H9 (cell line): ENCODE measurements around the gene KRT25. TPM values are rescaled to one million over a fixed set of nuclear protein-coding genes. Genes with fewer than 3 reads are reported as not detected.

Experiments
- DNase-seq: peaks from one replicate; pipeline ENCODE4 v3.0.0-alpha.2; 2017
- H2AFZ ChIP-seq: one replicate; pipeline ENCODE4 v1.6.1; 2013; ENCODE audit warnings: mild to moderate bottlenecking, low read length, control low read depth, moderate library complexity
- H2AK5ac ChIP-seq: 2 replicates; pipeline ENCODE4 v1.6.1; 2013; ENCODE audit warnings: low read length, control low read depth, mixed read lengths; ENCODE audit not compliant: insufficient read length
- H2BK120ac ChIP-seq: one replicate; pipeline ENCODE4 v1.6.1; 2013; ENCODE audit warnings: low read depth, mild to moderate bottlenecking, low read length, control low read depth, inconsistent platforms; ENCODE audit not compliant: poor library complexity, severe bottlenecking
- H2BK12ac ChIP-seq: 2 replicates; pipeline ENCODE4 v1.6.1; 2013; ENCODE audit warnings: low read length, control low read depth, mixed read lengths, low read depth; ENCODE audit not compliant: insufficient read length
- H2BK15ac ChIP-seq: 2 replicates; pipeline ENCODE4 v1.6.1; 2013; ENCODE audit warnings: low read depth, low read length, control low read depth
- H2BK20ac ChIP-seq: one replicate; pipeline ENCODE4 v1.6.1; 2013; ENCODE audit warnings: low read depth, mild to moderate bottlenecking, low read length, control low read depth, inconsistent platforms; ENCODE audit not compliant: poor library complexity, severe bottlenecking
- H2BK5ac ChIP-seq: 2 replicates; pipeline ENCODE4 v1.6.1; 2013; ENCODE audit warnings: low read length, control low read depth, mixed read lengths; ENCODE audit not compliant: insufficient read length
- H3K14ac ChIP-seq: 2 replicates; pipeline ENCODE4 v1.6.1; 2013; ENCODE audit warnings: low read length, control low read depth; ENCODE audit not compliant: insufficient read depth
- H3K18ac ChIP-seq: 2 replicates; pipeline ENCODE4 v1.6.1; 2013; ENCODE audit warnings: low read depth, mild to moderate bottlenecking, mixed read lengths, low read length, control low read depth; ENCODE audit not compliant: insufficient read length
- H3K23ac ChIP-seq: 2 replicates; pipeline ENCODE4 v1.6.1; 2013; ENCODE audit warnings: low read length, control low read depth, mixed read lengths, low read depth; ENCODE audit not compliant: insufficient read length
- H3K23me2 ChIP-seq: 2 replicates; pipeline ENCODE4 v1.6.1; 2013; ENCODE audit warnings: low read depth, mild to moderate bottlenecking, mixed read lengths, low read length, control low read depth; ENCODE audit not compliant: insufficient read length, poor library complexity, severe bottlenecking
- H3K27ac ChIP-seq: 2 replicates; pipeline ENCODE4 v1.5.1; 2013; ENCODE audit warnings: low read length, control low read depth, mixed read lengths, low read depth; ENCODE audit not compliant: insufficient read length
- H3K27me3 ChIP-seq: 2 replicates; pipeline ENCODE4 v1.6.1; 2013; ENCODE audit warnings: low read length, control low read depth, inconsistent platforms; ENCODE audit not compliant: insufficient read depth
- H3K4ac ChIP-seq: 2 replicates; pipeline ENCODE4 v1.6.1; 2013; ENCODE audit warnings: low read depth, mild to moderate bottlenecking, control low read depth, inconsistent platforms, low read length, moderate library complexity
- H3K4me1 ChIP-seq: 2 replicates; pipeline ENCODE4 v1.6.1; 2013; ENCODE audit warnings: low read length, control low read depth, inconsistent platforms; ENCODE audit not compliant: insufficient read depth
- H3K4me2 ChIP-seq: 2 replicates; pipeline ENCODE4 v1.6.1; 2013; ENCODE audit warnings: low read length, control low read depth, mixed read lengths; ENCODE audit not compliant: insufficient read length, insufficient read depth
- H3K56ac ChIP-seq: 2 replicates; pipeline ENCODE4 v1.6.1; 2013; ENCODE audit warnings: low read depth, mild to moderate bottlenecking, mixed read lengths, low read length, control low read depth; ENCODE audit not compliant: insufficient read length
- H3K79me1 ChIP-seq: 2 replicates; pipeline ENCODE4 v1.6.1; 2013; ENCODE audit warnings: low read depth, mild to moderate bottlenecking, moderate library complexity, low read length, control low read depth, inconsistent platforms; ENCODE audit not compliant: insufficient read depth, poor library complexity, severe bottlenecking
- H3K79me2 ChIP-seq: 2 replicates; pipeline ENCODE4 v1.6.1; 2013; ENCODE audit warnings: low read length, control low read depth, inconsistent platforms; ENCODE audit not compliant: insufficient read depth
- H3K9ac ChIP-seq: 2 replicates; pipeline ENCODE4 v1.6.1; 2013; ENCODE audit warnings: low read length, control low read depth, mixed read lengths; ENCODE audit not compliant: insufficient read length; ENCODE audit errors: extremely low read depth
- H3K9me3 ChIP-seq: one replicate; pipeline ENCODE4 v1.6.1; 2013; ENCODE audit warnings: low read depth, low read length, inconsistent platforms; ENCODE audit not compliant: control insufficient read depth
- H3T11ph ChIP-seq: one replicate; pipeline ENCODE4 v1.6.1; 2013; ENCODE audit warnings: mild to moderate bottlenecking, low read length, control low read depth, inconsistent platforms
- H4K20me1 ChIP-seq: one replicate; pipeline ENCODE4 v1.6.1; 2013; ENCODE audit not compliant: control insufficient read depth, insufficient read length, insufficient read depth
- H4K5ac ChIP-seq: 2 replicates; pipeline ENCODE4 v1.6.1; 2013; ENCODE audit warnings: low read depth, mild to moderate bottlenecking, mixed read lengths, low read length, control low read depth; ENCODE audit not compliant: insufficient read length
- H4K8ac ChIP-seq: replicated peaks from 2 replicates; pipeline ENCODE4 v1.6.1; 2013; ENCODE audit warnings: low read length, control low read depth, mixed read lengths, low read depth; ENCODE audit not compliant: insufficient read length
- H4K91ac ChIP-seq: 2 replicates; pipeline ENCODE4 v1.6.1; 2013; ENCODE audit warnings: low read depth, mild to moderate bottlenecking, moderate library complexity, mixed read lengths, low read length, control low read depth; ENCODE audit not compliant: insufficient read length
- H3K27ac Mint-ChIP-seq, 3 experiments: 2 replicates in 2 of 3; 3 replicates in 1 of 3; pipeline ENCODE4 v1.8.0; 2020 to 2021; ENCODE audit warnings: mixed read lengths in 3 of 3, mild to moderate bottlenecking in 1 of 3, moderate library complexity in 1 of 3
- H3K27me3 Mint-ChIP-seq: 2 replicates; pipeline ENCODE4 v1.8.0; 2021; ENCODE audit warnings: low read depth, mild to moderate bottlenecking, moderate library complexity, mixed read lengths
- H3K36me3 Mint-ChIP-seq, 3 experiments: 2 replicates in 2 of 3; 3 replicates in 1 of 3; pipeline ENCODE4 v1.8.0; 2020 to 2021; ENCODE audit warnings: low read depth in 3 of 3, mixed read lengths in 3 of 3; ENCODE audit not compliant: insufficient read depth in 1 of 3
- H3K4me1 Mint-ChIP-seq, 2 experiments: 2 replicates each; pipeline ENCODE4 v1.8.0; 2020; ENCODE audit warnings: mixed read lengths in 2 of 2
- H3K4me3 Mint-ChIP-seq, 2 experiments: 2 replicates in 1 of 2; 3 replicates in 1 of 2; pipeline ENCODE4 v1.8.0; 2020 to 2021; ENCODE audit warnings: mild to moderate bottlenecking in 2 of 2, mixed read lengths in 2 of 2, moderate library complexity in 1 of 2
- H3K9me3 Mint-ChIP-seq, 2 experiments: 2 replicates in 1 of 2; 3 replicates in 1 of 2; pipeline ENCODE4 v1.8.0; 2020; ENCODE audit warnings: mild to moderate bottlenecking in 2 of 2, mixed read lengths in 2 of 2, moderate library complexity in 1 of 2
- WGBS: extraction: QIAGEN DNeasy Blood & Tissue Kit; methylation state at CpG from one replicate; pipeline ENCODE4 v1.1.7; 2013; ENCODE audit warnings: missing lambda C conversion rate, low lambda C conversion rate, mixed read lengths; ENCODE audit not compliant: insufficient read length; ENCODE audit errors: extremely low coverage; 5-methylcytosine and 5-hydroxymethylcytosine counted together
- total RNA-seq: library from RNA; stranded (reverse); gene quantifications from 2 replicates; pipeline ENCODE4 v1.2.1, GENCODE V29; 2021
- TF ChIP-seq, protein P1 (sequence below): fragments of 200-600 bp; sonication (generic); conservative IDR thresholded peaks from 3 replicates; pipeline ENCODE4 v1.8.0; 2021; ENCODE audit warnings: antibody characterized with exemption, mild to moderate bottlenecking

Gene KRT25
- total RNA-seq, 1 experiment from 2014 or later, result not detected

DNA sequence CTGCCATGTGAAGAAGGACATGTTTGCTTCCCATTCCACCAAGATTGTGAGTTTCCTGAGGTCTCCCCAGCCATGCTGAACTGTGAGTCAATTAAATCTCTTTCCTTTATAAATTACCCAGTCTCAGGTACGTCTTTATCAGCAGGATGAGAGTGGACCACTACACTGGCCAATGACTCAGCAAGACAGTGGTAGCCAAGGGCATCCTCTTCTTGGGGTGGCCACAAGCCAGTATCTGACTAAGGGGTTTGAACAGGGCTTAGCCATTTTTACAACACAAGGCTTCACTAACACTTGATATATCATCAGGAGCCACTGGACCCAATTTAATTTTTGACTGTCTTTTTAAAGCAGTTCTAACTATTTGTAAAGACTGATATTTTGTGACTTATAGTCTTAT is 30.5 kb downstream of the KRT25 start:
- Histone ChIP-seq H3K4me1 (no peaks in the 10 kb centered on the region), H4K8ac (no peak overlapping the region), H3T11ph (no peak overlapping the region), H3K14ac (no peak overlapping the region), H3K18ac (no peak overlapping the region), H3K9me3 (no peaks in the 10 kb centered on the region), H3K9ac (no peak overlapping the region), H2AFZ (no peak overlapping the region), H2BK120ac (no peak overlapping the region), H2BK12ac (no peak overlapping the region), H4K5ac (no peak overlapping the region), H3K23me2 (no peaks in the 10 kb centered on the region), H2BK5ac (no peak overlapping the region), H2AK5ac (no peak overlapping the region), H3K27ac (no peak overlapping the region), H3K4me2 (no peak overlapping the region), H4K20me1 (no peaks in the 10 kb centered on the region), H2BK15ac (no peak overlapping the region), H3K79me2 (no peaks in the 10 kb centered on the region), H2BK20ac (no peak overlapping the region), H3K4ac (no peak overlapping the region), H3K56ac (no peak overlapping the region), H3K27me3 (no peaks in the 10 kb centered on the region), H3K23ac (no peak overlapping the region), H4K91ac (no peak overlapping the region), H3K79me1 (no peaks in the 10 kb centered on the region)
- no peaks in the 10 kb centered on the region for H3K4me1 Mint-ChIP-seq
- H3K36me3 Mint-ChIP-seq, result no peaks in the 10 kb centered on the region
- WGBS, result no CpG with 5 or more reads among the region's 1 CpG
- no peak overlapping the region for H3K4me3 Mint-ChIP-seq
- TF ChIP-seq, protein P1, sequence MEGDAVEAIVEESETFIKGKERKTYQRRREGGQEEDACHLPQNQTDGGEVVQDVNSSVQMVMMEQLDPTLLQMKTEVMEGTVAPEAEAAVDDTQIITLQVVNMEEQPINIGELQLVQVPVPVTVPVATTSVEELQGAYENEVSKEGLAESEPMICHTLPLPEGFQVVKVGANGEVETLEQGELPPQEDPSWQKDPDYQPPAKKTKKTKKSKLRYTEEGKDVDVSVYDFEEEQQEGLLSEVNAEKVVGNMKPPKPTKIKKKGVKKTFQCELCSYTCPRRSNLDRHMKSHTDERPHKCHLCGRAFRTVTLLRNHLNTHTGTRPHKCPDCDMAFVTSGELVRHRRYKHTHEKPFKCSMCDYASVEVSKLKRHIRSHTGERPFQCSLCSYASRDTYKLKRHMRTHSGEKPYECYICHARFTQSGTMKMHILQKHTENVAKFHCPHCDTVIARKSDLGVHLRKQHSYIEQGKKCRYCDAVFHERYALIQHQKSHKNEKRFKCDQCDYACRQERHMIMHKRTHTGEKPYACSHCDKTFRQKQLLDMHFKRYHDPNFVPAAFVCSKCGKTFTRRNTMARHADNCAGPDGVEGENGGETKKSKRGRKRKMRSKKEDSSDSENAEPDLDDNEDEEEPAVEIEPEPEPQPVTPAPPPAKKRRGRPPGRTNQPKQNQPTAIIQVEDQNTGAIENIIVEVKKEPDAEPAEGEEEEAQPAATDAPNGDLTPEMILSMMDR, result no peak
- DNase-seq, result no peak
- peaks cover 10% of the 10 kb centered on the region for H3K27me3 Mint-ChIP-seq
- no peak overlapping the region for H3K27ac Mint-ChIP-seq
- H3K9me3 Mint-ChIP-seq, result no peaks in the 10 kb centered on the region
